Measurements from ENCODE around the gene DPF3. TPM values are rescaled to one million over a fixed set of nuclear protein-coding genes. Genes with fewer than 3 reads are reported as not detected.

DPF3 gene
- total and polyA plus RNA-seq, 9 of the 15 experiments (the other 6 are each of a cell fraction or from before 2014, with no cell fraction given), result 0.21 to 4.9 (median 1.2) TPM

- Histone ChIP-seq H4K20me1 (replicated peaks; ENCODE audit: control insufficient read depth, insufficient read depth, low read length) (no peaks in the 10 kb centered on the region), H3K36me3 (ENCODE audit: control insufficient read depth, insufficient read depth, low read length) (no peaks in the 10 kb centered on the region), H3K4me1 (replicated peaks in 1 of 2; ENCODE audit: control insufficient read depth in 2 of 2, insufficient read depth in 2 of 2, low read length in 2 of 2) (no peaks in the 10 kb centered on the region), H3K4me3 (no peak overlapping the region), H3K4me2 (ENCODE audit: insufficient read depth, low read length) (no peak overlapping the region), H3K9me1 (ENCODE audit: control insufficient read depth, insufficient read depth, low read length) (no peaks in the 10 kb centered on the region), H3K79me2 (ENCODE audit: control insufficient read depth, insufficient read depth, low read length) (no peaks in the 10 kb centered on the region), H3K27ac (ENCODE audit: extremely low read depth, low read depth, low read length) (no peak overlapping the region), H3K9ac (ENCODE audit: insufficient read depth in 1 of 2, low read depth in 2 of 2, low read length in 2 of 2) (no peak overlapping the region), H3K27me3 (ENCODE audit: control insufficient read depth in 2 of 2, insufficient read depth in 2 of 2, low read length in 2 of 2) (no peaks in the 10 kb centered on the region), H2AFZ (ENCODE audit: low read depth, low read length) (no peak overlapping the region), H3K9me3 (replicated peaks; ENCODE audit: control insufficient read depth, insufficient read depth, low read depth, low read length) (0 out of 2 replicates have a peak, but pooled peaks cover 2% of the 10 kb centered on the region)
- intact Hi-C loops (cut with micrococcal nuclease) (no loop called here), in situ Hi-C loops (cut with MboI) (no loop called here)
- DNase-seq (ENCODE audit: extremely low read depth in 1 of 4, low spot score in 3 of 4) (no peak), ATAC-seq (no peak), FAIRE-seq (no peak)
- POLR2A ChIA-PET, result no interaction called here
- CTCF ChIA-PET (ENCODE audit: low intra/inter-chr PET ratio), result no interaction called here
- BruUV-seq (replicated peaks), result no TSS peak
- WGBS (ENCODE audit: insufficient coverage, low coverage, missing lambda C conversion rate), result 0% methylated on average over 1 of the region's 1 CpG
- TF ChIP-seq TRIM28 (IDR thresholded peaks at IDR 0.05) (no peak), ATF4 (CRISPR knock-in tag; IDR thresholded peaks at IDR 0.05) (no peak), THAP12 (CRISPR knock-in tag; IDR thresholded peaks at IDR 0.05) (no peak), RERE (CRISPR knock-in tag; IDR thresholded peaks at IDR 0.05; ENCODE audit: borderline replicate concordance) (no peak), GMEB1 (CRISPR knock-in tag; IDR thresholded peaks at IDR 0.05) (no peak), ZC3H11A (IDR thresholded peaks at IDR 0.05; ENCODE audit: low read depth, low read length) (no peak), MAX (CRISPR knock-in tag; IDR thresholded peaks at IDR 0.05) (no peak), ZNF551 (CRISPR knock-in tag; IDR thresholded peaks at IDR 0.05) (no peak), ZNF511 (CRISPR knock-in tag; IDR thresholded peaks at IDR 0.05) (no peak), HMG20B (CRISPR knock-in tag; IDR thresholded peaks at IDR 0.05) (no peak), ZNF384 (IDR thresholded peaks at IDR 0.05; ENCODE audit: low read depth, low read length) (no peak)
Observed at GRCh38 chr14:72756967-72757366, 136.9 kb downstream of the DPF3 start.

Measured in K562 (cell line).